Suppressor macrophage treated with lipopolysaccharide for 1 hour (primary cell): ENCODE measurements around the gene ZNF566.
"Not testable (repeated sequence)": the region's sequence is repeated elsewhere in the genome, so short reads cannot be mapped to it uniquely, and the experiment has no call there.

ENCODE experiments used
- DNase-seq, 3 donors: peaks; one replicate each; pipeline ENCODE4 v3.0.0-alpha.2; 2020 to 2022

ZNF566 gene

DNA sequence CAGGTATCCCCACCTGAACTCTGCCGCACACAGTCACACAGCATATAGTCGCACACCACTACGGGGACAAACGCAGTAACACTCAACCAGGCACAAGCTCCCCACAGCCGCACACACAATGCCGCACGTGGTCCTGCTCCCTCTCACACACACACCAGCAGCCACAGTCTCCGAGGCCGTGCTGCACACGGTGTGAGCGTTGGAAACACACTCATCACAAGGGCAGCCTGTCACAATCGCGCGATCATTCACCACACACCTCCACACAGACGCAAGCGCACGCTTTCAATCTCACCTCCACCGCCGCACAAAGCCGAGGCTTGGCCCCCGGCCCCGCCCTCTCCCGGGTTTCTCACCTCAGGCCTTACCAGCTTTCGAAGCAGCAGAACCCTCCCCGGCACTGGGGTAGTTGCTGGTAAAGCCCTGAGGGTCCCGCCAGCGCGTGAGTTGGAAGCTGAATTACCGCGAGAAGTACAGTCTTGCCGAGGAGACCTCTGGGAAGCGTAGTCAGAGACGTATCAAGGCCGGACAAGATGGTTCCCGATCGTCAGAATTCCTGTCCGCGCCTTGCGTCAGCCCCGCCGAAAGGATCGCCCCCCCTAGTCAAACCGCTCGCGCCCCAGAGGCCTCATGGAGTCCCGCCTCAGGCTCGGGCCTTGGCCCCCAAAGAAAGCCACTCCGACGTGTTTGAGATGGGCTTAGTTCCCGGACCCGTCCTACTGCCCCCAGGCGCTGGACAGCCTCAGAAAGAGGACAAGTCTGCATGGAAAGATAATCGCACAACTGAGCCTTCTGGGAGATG, at the start of gene ZNF566:
TSS of gene ZNF566 (minus strand) at position 444 of the 802 bp plus-strand sequence. CDS start 13,004 bp downstream, outside the sequence.
- peak; percentile 93 to 97 (median 95) for DNase-seq

DNA sequence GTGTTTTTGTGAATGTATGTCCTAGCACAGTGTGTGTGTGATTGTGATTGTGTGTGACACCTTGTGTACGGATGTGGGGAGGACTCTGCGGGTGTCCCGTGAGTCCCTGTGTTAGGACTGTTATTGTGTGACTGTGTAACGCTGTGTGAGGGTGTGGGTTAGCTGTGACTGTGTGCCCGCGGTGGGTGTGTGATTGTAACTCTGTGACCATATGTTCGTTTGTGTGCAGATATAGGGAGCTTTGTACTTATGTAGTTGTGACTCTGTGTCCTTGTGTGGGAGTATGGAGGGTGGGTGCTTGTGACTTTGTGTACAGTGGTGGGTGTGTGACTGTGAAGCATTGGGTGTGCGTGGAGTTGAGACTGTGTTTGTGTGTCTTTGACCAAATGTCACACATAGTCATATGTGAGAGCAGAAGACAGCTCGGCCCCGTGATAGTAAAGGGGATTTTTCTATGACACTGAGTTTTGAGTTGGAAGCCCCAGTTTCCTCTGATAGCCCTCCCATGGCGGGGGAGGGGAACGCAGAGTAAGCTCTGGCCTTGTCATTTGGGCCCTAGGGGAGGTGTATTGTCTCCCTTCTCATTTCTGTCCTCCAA, 39.7 kb upstream of the ZNF566 start:
- peak; percentile 18 to 50 (median 27) for DNase-seq

DNA sequence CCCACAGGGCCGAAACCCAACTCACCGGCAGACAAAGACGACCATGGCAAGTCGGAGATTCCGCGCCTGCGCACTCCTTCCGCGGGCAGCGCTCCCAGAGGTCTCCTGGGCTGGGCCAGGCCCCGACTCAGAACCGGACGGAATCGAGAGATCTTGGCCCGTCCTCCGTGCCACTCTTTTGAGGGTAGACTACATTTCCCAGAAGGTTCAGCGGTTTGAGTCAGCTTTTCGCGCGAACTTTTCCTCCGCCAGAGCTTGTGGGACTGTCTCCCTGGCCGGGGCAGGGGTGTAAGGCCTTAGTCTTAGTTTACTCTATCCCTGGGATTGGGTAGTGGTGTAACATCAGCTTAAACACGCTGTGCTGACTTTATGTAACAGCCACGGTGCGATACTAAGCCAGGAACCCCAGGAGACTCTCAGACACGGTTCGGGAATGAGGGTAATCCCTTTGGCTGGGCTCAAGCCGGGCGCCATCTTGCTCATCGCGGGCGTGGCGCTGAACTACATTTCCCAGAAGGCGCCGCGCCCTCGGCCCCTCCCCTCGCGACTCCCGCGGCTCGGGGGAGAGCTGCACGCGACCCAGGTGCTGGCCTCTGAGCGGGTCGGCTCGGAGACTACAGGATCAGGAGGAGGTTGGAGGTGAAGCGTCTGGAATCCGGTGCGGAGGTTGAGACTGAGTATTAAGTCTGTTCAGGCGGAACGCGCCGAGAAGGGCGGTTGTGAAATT, 39.0 kb upstream of the ZNF566 start, which contains the start of gene ZNF260:
TSS of gene ZNF260 (minus strand) at position 78 of the 727 bp plus-strand sequence. CDS start 13,033 bp downstream, outside the sequence.
- DNase-seq, result peak; percentile 97 to 98 (median 97)

DNA sequence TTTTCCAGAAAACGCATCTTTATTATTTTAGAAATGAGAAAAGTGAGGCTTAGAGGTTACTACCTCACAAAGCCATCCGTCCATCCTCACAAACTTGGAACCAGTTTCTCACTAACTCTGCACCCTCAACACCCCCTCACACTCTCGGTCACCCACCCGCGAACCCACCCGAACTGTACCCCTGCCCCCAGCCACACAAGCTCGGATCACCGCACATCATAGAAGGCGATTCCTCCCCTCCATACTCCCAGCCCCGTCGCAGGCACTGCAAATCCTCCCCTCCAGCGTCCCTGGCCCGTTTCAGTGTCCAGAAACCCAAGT, 38.5 kb upstream of the ZNF566 start:
- DNase-seq, result no peak

DNA sequence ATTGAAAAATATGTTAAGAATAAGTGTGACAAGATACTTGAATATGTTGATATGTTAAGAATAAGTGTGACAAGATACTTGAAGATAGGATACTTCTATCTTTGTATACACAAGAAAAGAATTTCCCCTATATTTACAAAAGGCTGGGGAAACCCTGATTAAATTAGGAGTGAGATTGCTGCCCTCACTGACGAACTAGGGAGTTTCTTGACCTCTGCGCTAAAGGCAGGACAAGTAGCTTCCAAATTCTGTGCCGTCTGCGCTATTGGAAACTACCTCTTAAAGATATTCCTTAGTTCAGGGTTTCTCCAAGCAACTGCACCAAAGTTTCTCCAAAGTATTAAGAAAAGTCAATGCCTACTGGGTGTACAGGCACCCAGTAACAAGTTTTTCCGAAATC, 38.0 kb upstream of the ZNF566 start:
- peak; percentile 22 to 61 (median 54) for DNase-seq

DNA sequence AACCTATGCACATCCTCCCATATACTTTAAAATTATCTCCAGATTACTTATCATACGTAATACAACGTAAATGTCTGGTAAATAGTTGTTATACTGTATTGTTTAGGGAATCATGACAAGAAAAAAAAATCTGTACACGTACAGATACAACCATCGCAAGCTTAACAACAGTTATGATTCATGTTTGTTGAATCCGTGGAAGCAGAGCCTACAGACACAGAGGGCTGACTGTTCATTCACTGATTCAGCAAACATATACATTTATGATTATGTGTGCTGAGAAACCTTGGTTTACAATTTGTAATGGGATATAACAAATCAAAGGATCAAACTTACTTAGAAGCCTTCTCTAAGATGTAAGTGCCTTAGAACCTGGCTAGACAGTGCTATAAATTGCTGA, 37.2 kb upstream of the ZNF566 start:
- DNase-seq, result no peak

DNA sequence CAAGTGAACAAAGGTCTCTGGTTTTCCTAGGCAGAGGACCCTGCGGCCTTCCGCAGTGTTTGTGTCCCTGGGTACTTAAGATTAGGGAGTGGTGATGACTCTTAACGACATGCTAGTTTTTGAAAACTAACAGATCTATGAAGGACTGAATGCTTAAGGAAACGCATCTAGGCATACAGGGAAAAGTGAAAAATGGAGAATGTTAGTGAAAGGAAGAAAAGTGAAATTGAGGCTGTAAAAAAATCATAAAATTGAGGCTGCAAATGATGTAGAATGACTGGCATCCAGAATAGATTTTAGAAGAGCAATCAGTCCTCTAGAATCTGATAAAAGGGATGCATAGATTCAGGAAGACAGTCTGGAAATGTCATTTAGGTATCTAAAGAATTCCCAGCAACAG, 35.3 kb upstream of the ZNF566 start:
- no peak for DNase-seq

DNA sequence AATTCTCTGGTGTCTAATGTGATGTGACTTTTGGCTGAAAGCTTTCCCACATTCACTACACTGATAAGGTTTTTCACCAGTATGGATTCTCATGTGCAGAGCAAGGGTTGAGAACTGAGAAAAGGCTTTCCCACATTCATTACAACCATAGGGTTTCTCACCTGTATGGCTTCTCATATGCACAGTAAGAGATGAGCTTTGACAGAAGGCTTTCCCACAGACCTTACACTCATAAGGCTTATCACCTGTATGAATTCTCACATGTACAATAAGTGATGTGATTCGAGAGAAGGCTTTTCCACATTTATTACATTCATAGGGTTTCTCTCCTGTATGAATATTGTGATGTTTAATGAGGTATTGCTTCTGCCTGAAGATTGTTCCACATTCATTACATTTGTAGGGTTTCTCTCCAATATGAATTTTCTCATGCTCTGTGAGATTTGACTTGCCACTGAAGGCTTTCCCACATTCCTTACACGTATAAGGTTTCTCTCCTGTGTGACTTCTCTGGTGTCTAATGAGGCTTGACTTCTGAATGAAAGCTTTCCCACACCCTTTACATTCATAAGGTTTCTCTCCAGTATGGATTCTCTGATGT, 24.8 kb upstream of the ZNF566 start:
- DNase-seq, result no peak

DNA sequence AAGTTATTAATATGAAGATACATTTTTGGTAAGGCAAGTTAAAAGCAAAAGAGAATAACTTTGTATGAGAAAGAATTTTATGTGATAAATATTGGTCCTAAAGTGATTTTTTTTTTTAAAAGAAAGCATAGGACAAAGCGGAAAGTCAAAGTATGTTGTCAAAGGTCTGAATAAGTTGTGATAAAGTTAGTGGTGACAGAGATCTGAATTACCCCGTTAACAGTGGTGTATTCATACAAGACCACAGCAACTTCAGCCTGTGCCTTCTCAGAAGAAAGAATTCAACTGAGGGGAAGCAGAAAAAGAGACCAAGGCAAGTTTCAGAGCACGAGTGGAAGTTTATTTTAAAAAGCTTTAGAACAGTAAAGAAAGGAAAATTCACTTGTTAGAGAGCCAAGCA, 19.0 kb upstream of the ZNF566 start:
- no peak for DNase-seq

DNA sequence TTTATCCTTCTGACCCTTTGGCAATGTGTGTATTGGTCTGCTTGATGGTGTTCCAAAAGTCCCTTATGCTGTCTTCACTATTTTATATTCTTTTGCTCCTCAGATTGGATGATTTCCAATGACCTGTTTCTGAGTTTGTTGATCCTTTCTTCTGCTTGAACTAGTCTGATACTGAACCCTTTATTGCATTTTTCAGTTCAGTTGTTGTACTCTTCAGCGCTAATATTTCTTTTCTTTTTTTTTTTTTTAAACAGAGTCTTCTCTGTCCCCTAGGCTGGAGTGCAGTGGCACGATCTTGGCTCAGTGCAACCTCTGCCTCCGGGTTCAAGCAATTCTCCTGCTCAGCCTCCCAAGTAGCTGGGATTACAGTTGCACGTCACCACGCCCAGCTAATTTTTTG, 12.6 kb upstream of the ZNF566 start:
- DNase-seq, result no peak

DNA sequence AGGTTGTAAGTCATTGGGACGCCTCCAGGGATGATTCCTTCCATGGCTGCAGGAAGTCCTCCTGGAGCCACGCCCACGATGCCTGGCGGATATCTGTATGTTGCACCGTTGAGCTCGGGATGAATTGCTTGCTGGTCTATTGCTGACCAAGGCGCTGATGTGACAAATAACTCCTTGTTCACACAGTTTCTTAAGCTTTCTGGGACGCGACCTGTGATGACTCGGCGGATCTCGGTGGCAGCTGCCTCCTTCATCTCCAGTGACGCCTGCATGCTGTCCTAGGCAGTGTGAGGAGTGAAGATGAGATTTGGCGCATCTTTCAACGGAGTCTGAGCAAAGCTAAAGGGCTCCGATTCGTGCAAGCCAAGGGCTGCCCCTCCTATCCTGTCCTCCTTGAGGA, 7.6 kb upstream of the ZNF566 start:
- DNase-seq, result no peak

DNA sequence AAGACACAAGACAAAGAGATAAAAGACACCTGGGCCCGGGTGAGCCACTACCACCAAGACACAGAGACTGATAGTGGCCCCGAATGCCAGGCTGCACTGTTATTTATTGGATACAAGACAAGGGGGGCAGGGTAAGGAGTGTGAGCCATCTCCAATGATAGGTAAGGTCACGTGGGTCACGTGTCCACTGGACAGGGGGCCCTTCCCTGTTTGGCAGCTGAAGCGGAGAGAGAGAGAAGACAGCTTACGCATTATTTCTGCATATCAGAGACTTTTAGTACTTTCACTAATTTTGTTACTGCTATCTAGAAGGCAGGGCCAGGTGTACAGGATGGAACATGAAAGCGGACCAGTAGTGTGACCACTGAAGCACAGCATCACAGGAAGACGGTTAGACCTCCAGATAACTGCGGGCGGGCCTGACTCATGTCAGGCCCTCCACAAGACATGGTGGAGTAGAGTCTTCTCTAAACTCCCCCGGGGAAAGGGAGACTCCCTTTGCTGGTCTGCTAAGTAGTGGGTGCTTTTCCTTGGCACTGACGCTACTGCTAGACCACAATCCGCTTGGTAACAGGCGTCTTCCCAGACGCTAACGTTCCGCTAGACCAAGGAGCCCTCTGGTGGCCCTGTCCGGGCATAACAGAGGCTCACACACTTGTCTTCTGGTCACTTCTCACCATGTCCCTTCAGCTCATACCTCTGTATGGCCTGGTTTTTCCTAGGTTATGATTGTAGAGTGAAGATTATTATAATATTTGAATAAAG, 3.5 kb upstream of the ZNF566 start:
- peak; percentile 37 to 55 (median 40) for DNase-seq

DNA sequence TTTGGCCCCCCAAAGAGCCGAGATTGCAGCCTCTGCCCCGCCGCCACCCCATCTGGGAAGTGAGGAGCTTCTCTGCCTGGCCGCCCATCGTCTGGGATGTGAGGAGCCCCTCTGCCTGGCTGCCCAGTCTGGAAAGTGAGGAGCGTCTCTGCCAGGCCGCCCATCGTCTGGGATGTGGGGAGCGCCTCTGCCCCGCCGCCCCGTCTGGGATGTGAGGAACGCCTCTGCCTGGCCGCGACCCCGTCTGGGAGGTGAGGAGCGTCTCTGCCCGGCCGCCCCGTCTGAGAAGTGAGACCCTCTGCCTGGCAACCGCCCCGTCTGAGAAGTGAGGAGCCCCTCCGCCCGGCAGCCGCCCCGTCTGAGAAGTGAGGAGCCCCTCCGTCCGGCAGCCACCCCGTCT, 1.5 kb upstream of the ZNF566 start:
- not testable (repeated sequence) for DNase-seq

DNA sequence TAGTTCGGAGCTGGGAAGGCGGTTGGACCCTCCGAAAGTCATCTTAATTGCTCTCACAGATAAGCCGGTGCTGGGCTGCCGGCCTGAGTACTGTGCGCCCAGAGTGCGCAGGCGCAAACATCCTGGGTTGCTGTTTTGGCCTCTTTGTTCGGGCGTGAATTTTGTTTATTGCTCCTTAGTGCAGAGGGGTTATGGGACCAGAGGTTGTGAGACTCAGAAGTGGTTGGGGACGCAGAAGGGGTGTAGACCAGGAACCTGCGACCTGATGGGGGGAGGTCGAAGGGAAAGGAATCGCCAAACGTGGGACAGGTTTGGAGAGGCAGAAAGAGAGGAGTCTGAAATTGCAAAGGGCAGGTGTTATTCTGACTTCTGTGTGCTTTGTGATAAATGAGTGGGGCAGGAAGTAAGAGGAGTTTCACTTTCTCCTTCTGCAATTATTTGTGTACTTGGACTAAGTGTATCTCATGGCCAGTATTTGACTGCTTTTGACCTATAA, 607 bp upstream of the ZNF566 start:
- DNase-seq, result peak; percentile 79 to 85 (median 84)

DNA sequence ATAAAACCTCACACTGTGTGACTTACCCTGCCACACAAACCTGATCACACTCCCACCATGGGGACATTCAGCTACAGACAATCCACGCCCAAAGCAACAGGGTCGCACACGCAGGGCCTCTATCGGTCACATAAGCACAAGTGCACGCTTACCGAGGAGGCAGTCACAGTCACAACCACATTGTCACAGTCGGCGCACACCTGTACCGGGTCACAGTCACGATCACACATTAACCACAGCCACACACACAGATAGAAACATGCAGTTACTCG, 579 bp downstream of the ZNF566 start:
- peak in 2 of 3 donors; percentile 6 to 11 for DNase-seq

DNA sequence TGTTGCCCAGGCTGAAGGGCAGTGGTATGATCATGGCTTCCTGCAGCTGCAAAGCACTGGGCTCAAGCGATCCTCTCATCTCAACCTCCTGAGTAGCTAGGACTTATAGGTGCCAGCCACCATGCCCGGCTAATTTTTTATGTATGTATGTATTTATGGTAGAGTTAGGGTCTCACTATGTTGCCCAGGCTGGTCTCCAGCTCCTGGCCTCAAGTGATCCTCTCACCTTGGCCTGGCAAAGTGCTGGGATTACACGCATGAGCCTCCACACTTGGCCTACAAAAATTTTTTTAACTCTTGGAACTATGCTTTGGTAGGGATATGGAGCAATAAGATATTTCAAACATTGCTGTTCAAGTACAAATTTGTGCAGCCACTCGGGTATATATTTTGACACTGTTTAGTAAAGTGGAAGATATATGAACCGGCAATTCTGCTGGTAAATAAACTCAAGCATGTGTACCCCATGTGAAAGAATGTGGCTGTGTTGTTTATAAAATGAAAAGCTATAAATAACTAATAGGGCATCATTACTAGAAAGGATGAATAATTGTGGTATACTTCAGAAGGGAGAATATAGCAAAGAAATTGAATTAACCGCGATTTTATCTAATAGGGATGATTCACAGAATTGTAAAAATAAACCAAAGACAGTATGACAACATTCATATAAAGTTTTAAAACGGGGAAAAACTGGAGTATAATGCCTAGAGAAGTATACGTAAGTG, 1.1 kb downstream of the ZNF566 start:
- no peak for DNase-seq

DNA sequence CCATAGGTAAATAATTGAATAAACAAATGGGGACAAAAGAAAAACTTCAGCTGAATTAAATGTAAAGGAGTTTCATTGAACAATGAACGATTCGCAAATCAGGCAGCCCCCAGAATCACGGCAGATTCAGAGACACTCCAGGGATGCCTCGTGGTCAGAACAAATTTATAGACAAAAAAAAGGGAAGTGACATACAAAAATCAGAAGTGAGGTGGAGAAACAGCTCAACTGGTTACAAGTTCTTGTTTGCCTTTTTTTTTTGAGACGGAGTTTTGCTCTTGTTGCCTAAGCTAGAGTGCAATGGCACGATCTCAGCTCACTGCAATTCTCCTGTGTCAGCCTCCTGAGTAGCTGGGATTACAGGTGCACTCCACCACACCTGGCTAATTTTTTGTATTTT, 5.7 kb downstream of the ZNF566 start:
- no peak for DNase-seq

DNA sequence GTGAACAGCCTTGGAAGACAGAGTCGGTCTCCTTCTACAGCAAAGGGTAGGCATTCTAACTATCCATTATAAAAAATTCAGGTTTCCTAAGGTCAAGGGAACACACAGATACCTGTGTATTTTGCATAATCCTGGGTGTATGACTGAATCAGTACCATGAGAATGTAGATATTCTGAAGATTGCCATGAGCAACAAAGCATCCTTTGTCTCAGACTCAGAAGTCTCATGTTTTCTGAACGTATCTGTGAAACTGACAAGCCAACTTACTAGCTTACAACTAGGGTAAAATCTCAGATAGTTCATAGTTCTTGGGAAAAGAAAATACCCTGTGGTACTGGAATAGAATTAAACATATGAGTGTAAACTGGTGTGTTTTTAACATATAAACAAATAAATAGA, 6.5 kb downstream of the ZNF566 start:
- DNase-seq, result no peak

DNA sequence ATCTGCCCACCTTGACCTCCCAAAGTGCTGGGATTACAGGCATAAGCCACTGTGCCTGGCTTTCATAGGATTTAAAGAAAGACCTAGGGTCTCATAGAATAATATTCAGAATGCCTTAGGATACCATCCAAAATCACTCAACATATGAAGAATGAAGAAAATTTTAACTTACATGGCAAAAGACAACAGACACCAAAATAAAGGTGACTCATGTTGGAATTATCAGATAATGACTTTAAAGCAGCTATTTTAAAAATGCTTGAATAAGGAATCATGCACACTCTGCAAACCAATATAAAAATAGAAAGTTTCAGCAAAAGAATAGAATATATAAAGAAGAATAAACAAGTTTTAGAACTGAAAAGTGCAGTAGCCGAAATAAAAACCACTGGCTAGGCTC, 29.3 kb downstream of the ZNF566 start:
- DNase-seq, result no peak

DNA sequence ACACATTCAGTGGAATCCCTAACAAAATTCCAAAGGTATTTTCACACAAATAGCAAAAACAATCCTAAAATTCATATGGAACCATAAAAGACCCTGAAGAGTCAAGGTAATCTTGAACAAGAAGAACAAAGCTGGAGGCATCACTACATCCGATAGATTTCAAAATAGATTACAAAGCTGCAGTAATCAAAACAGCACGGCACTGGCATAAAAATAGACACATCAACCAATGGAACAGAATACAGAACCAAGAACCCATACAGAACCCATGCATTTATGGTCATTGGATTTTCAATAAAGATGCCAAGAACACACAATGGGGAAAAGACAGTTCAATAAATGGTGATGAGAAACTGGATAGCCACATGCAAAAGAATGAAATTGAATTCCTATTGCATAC, 32.5 kb downstream of the ZNF566 start:
- DNase-seq, result no peak

DNA sequence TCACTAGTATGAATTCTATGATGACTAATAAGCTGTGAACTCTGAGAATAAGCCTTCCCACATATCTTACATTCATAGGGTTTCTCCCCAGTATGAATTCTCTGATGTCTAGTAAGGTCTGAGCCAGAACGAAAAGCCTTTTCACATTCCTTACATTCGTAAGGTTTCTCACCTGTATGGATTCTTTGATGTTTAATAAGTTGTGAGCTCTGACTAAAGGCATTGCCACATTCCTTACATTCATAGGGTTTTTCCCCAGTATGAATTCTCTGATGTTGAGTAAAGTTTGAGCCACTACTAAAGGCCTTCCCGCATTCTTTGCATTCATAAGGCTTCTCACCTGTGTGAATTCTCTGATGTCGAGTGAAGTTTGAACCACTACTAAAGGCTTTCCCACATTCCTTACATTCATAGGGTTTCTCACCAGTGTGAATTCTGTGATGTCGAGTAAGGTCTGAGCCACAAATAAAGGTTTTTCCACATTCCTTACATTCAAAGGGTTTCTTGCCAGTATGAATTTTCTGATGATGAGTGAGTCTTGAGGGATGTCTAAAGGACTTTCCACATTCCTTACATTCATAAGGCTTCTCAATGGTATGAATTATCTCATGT, 40.2 kb downstream of the ZNF566 start:
- no peak for DNase-seq

DNA sequence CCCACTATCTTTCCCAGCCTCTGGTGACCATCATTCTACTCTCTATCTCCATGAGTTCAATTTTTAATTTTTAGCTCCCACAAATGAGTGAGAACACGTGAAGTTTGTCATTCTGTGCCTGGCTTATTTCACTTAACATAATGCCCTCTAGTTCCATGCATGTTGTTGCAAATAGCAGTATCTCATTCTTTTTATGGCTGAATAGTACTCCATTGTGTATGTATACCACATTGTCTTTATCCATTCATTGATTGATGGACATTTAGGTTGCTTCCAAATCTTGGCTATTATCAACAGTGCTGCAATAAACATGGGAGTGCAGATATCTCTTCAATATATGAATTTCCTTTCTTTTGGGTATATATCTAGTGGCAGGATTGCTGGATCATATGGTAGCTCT, 48.0 kb downstream of the ZNF566 start:
- DNase-seq, result no peak
